Keratinocyte (primary cell): ENCODE results near the gene ZCCHC17. TPM values are rescaled to one million over a fixed set of nuclear protein-coding genes. Genes with fewer than 3 reads are reported as not detected.

Source experiments
- DNase-seq: peaks from one replicate; pipeline ENCODE4 v3.0.0-alpha.2; 2011; ENCODE audit warnings: low read depth, missing footprints, low spot score
- FAIRE-seq: peaks from 2 replicates; lab custom pipeline; 2011; peaks lifted over from hg19 to GRCh38; lab: Jason Lieb, UNC
- H2AFZ ChIP-seq: 2 replicates; pipeline ENCODE4 v1.6.0; 2012; ENCODE audit warnings: low read length, control low read depth, inconsistent platforms; ENCODE audit not compliant: control insufficient read depth
- H3K27ac ChIP-seq: 2 replicates; pipeline ENCODE4 v1.5.1; 2011; ENCODE audit warnings: low read length; ENCODE audit not compliant: control insufficient read depth, insufficient read depth
- H3K27me3 ChIP-seq: 3 replicates; pipeline ENCODE4 v1.6.0; 2011; ENCODE audit warnings: low read length; ENCODE audit not compliant: control insufficient read depth, insufficient read depth; ENCODE audit errors: extremely low read depth
- H3K36me3 ChIP-seq, 2 experiments: 2 replicates in 1 of 2; 3 replicates in 1 of 2; pipeline ENCODE4 v1.5.1; 2011; ENCODE audit warnings: low read length in 2 of 2, mild to moderate bottlenecking in 1 of 2; ENCODE audit not compliant: control insufficient read depth in 2 of 2, insufficient read depth in 2 of 2; ENCODE audit errors: extremely low read depth in 1 of 2
- H3K4me1 ChIP-seq: 3 replicates; pipeline ENCODE4 v1.5.1; 2011; ENCODE audit warnings: low read length; ENCODE audit not compliant: control insufficient read depth, insufficient read depth; ENCODE audit errors: extremely low read depth
- H3K4me2 ChIP-seq: 3 replicates; pipeline ENCODE4 v1.6.0; 2011; ENCODE audit warnings: low read depth, low read length; ENCODE audit not compliant: control insufficient read depth, insufficient read depth; ENCODE audit errors: extremely low read depth
- H3K4me3 ChIP-seq, 3 experiments: fragments of 200-600 bp in 1 of 3; sonication (generic) in 1 of 3; 2 replicates in 2 of 3; 3 replicates in 1 of 3; pipeline ENCODE4 v1.5.1; 2011 to 2016; ENCODE audit warnings: low read length in 3 of 3, mild to moderate bottlenecking in 3 of 3, control low read depth in 2 of 3, inconsistent platforms in 1 of 3, low read depth in 1 of 3, mixed read lengths in 1 of 3, mixed run types in 1 of 3, moderate library complexity in 1 of 3; ENCODE audit not compliant: control insufficient read depth in 2 of 3, insufficient read depth in 2 of 3; ENCODE audit errors: extremely low read depth in 1 of 3
- H3K79me2 ChIP-seq: 2 replicates; pipeline ENCODE4 v1.6.0; 2012; ENCODE audit warnings: low read length; ENCODE audit not compliant: control insufficient read depth, insufficient read depth
- H3K9ac ChIP-seq: 3 replicates; pipeline ENCODE4 v1.6.0; 2011; ENCODE audit warnings: low read length; ENCODE audit not compliant: control insufficient read depth, insufficient read depth; ENCODE audit errors: extremely low read depth
- H3K9me1 ChIP-seq: 3 replicates; pipeline ENCODE4 v1.6.0; 2011; ENCODE audit warnings: low read length; ENCODE audit not compliant: control insufficient read depth, insufficient read depth; ENCODE audit errors: extremely low read depth
- H3K9me3 ChIP-seq: 2 replicates; pipeline ENCODE4 v1.5.1; 2012; ENCODE audit warnings: low read depth, low read length; ENCODE audit not compliant: control insufficient read depth
- H4K20me1 ChIP-seq: 3 replicates; pipeline ENCODE4 v1.6.0; 2011; ENCODE audit warnings: low read length; ENCODE audit not compliant: control insufficient read depth, insufficient read depth; ENCODE audit errors: extremely low read depth
- CTCF ChIP-seq, 3 experiments: IDR thresholded peaks in 1 of 3; conservative IDR thresholded peaks in 1 of 3; optimal IDR thresholded peaks in 1 of 3; 2 replicates in 2 of 3; 3 replicates in 1 of 3; pipeline versions ENCODE3 to v1.5.1; 2011; ENCODE audit warnings: low read length in 3 of 3, mild to moderate bottlenecking in 3 of 3, moderate library complexity in 2 of 3, control low read depth in 1 of 3, inconsistent platforms in 1 of 3; ENCODE audit not compliant: insufficient read depth in 2 of 3; ENCODE audit errors: extremely low read depth in 1 of 3
- EZH2 ChIP-seq: IDR thresholded peaks from one replicate; pipeline ENCODE4 v1.6.1; 2012; ENCODE audit warnings: inconsistent platforms, mild to moderate bottlenecking, low read length, moderate library complexity
- dilution Hi-C: fragments of 300-500 bp; cut with MboI; formaldehyde crosslinking; loops from one replicate; pipeline ENCODE4 v1.7.0; 2020; ENCODE audit warnings: low sequenced_read_pairs; ENCODE audit not compliant: extremely low pct_ligation_motif_present
- polyA plus RNA-seq, 5 experiments: library from polyadenylated mRNA; depleted of rRNA in 3 of 5; stranded (reverse) in 3 of 5; stranded (forward) in 1 of 5; unstranded in 1 of 5; fragments of >200 nt; gene quantifications; 1 replicate in 1 of 5; 2 replicates in 3 of 5; 3 replicates in 1 of 5; pipeline versions ENCODE4 v1.2.1 to v1.2.3, GENCODE V29; 2011 to 2012; ENCODE audit warnings: missing spikeins in 2 of 5, low read depth in 1 of 5, low replicate concordance in 1 of 5

The ZCCHC17 gene
- polyA plus RNA-seq, 1 donor (not counting 4 experiments of a cell fraction or from before 2014, with no cell fraction given) = 70.0 TPM

DNA sequence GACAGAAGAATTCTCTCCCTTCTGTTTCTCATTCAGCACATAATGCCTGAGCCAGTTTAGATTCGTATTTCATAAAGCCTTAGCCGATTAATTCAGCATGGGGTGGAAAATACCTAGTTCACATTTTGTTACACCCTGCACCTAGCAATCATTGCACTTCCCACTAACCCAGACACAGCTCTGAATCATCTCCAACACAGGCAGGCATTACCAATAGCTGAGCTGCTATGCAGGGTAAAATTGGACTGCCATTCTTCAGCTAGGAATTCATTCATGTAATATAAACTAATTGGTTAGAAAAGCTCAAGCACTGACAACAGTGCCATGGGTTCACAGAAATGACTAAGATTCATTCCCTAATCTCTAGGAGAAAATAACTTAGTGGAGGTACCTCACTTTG, 30.3 kb upstream of the ZCCHC17 start:
- DNase-seq (no peak), FAIRE-seq (no peak)
- no peak overlapping the region for H3K9ac ChIP-seq
- dilution Hi-C loops = no loop called here
- no peak overlapping the region for H3K27ac ChIP-seq
- no peaks in the 10 kb centered on the region for H3K9me3 ChIP-seq
- H3K4me2 ChIP-seq = no peak overlapping the region
- H3K36me3 ChIP-seq = peaks cover 17 to 32% of the 10 kb centered on the region in 2 experiments
- no peak overlapping the region for H3K4me3 ChIP-seq
- TF ChIP-seq CTCF (optimal IDR thresholded peaks at IDR 0.05 in 1 of 3, IDR thresholded peaks at IDR 0.05 in 1 of 3, conservative IDR thresholded peaks at IDR 0.05 in 1 of 3; ENCODE audit: extremely low read depth in 1 of 3, insufficient read depth in 2 of 3, low read length in 3 of 3) (no peak), EZH2 (no peak)
- no peak overlapping the region for H2AFZ ChIP-seq
- no peaks in the 10 kb centered on the region for H4K20me1 ChIP-seq
- H3K9me1 ChIP-seq = no peaks in the 10 kb centered on the region
- no peaks in the 10 kb centered on the region for H3K79me2 ChIP-seq
- H3K4me1 ChIP-seq = no peaks in the 10 kb centered on the region
- H3K27me3 ChIP-seq = no peaks in the 10 kb centered on the region

DNA sequence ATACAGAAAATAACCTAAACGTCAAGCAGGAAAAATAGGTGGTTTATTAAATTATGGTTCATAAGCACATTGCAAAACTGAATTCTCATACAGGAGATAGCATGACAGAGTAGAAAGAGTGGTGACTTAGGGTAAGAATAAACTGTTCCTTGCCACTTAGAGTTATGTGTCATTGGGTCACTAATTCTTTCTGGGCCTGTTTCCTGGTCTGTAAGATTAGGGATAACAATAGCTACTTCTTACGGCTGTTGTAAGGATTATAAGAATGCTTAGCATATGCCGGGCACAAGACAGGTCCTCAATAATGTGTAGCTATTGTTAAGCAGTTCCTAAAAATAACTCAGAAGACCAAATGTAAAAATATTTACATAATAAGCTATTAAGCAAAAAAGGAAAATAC, 24.5 kb upstream of the ZCCHC17 start:
- H3K4me3 ChIP-seq = no peak overlapping the region
- dilution Hi-C loops = no loop called here
- no peak for TF ChIP-seq CTCF (optimal IDR thresholded peaks at IDR 0.05 in 1 of 3, IDR thresholded peaks at IDR 0.05 in 1 of 3, conservative IDR thresholded peaks at IDR 0.05 in 1 of 3; ENCODE audit: extremely low read depth in 1 of 3, insufficient read depth in 2 of 3, low read length in 3 of 3)
- TF ChIP-seq EZH2 = no peak
- FAIRE-seq (no peak), DNase-seq (no peak)
- H3K79me2 ChIP-seq = peaks cover 2% of the 10 kb centered on the region
- H2AFZ ChIP-seq = no peak overlapping the region
- peaks cover 7% of the 10 kb centered on the region for H3K4me1 ChIP-seq
- H3K9me1 ChIP-seq = no peaks in the 10 kb centered on the region
- H3K9me3 ChIP-seq = no peaks in the 10 kb centered on the region
- no peaks in the 10 kb centered on the region for H4K20me1 ChIP-seq
- H3K9ac ChIP-seq = no peak overlapping the region
- peaks cover 19 to 20% of the 10 kb centered on the region in 2 experiments for H3K36me3 ChIP-seq
- H3K27me3 ChIP-seq = no peaks in the 10 kb centered on the region
- H3K4me2 ChIP-seq = no peak overlapping the region
- H3K27ac ChIP-seq = no peak overlapping the region
